Natural killer cell (primary cell): ENCODE data around the gene COL25A1. TPM values are rescaled to one million over a fixed set of nuclear protein-coding genes. Genes with fewer than 3 reads are reported as not detected.

Source experiments
- ATAC-seq, 3 donors: fragments of 150-1000 bp in 2 of 3; fragments of 200-7000 bp in 1 of 3; cut with Tn5 transposase; 1 replicate in 1 of 3; 2 replicates in 2 of 3; pipeline ENCODE4 v1.10.0; 2021; ENCODE audit warnings: mild to moderate bottlenecking in 2 of 3, moderate library complexity in 2 of 3
- DNase-seq, 2 donors: peaks; one replicate each; pipeline versions ENCODE4 v3.0.0 to v3.0.0-alpha.2; 2013 to 2021; ENCODE audit warnings: mixed read lengths in 1 of 2
- H3K27ac ChIP-seq: one replicate; pipeline ENCODE4 v1.5.1; 2013; ENCODE audit warnings: mild to moderate bottlenecking, low read length
- H3K27me3 ChIP-seq: one replicate; pipeline ENCODE4 v1.6.1; 2013; ENCODE audit warnings: low read length; ENCODE audit not compliant: control insufficient read depth, insufficient read depth
- H3K36me3 ChIP-seq: one replicate; pipeline ENCODE4 v1.6.1; 2013; ENCODE audit warnings: low read length; ENCODE audit not compliant: control insufficient read depth, insufficient read depth
- H3K4me1 ChIP-seq: one replicate; pipeline ENCODE4 v1.6.1; 2013; ENCODE audit warnings: low read length; ENCODE audit not compliant: control insufficient read depth, insufficient read depth
- H3K4me3 ChIP-seq: one replicate; pipeline ENCODE4 v1.5.1; 2013; ENCODE audit warnings: low read length
- H3K9me3 ChIP-seq: one replicate; pipeline ENCODE4 v1.6.1; 2013; ENCODE audit warnings: low read length; ENCODE audit not compliant: control insufficient read depth, insufficient read depth
- H3K27ac Mint-ChIP-seq, 2 donors: one replicate each; pipeline ENCODE4 v1.8.0; 2022; ENCODE audit warnings: mild to moderate bottlenecking in 2 of 2, mixed read lengths in 2 of 2, moderate library complexity in 1 of 2
- H3K27me3 Mint-ChIP-seq, 2 donors: one replicate each; pipeline ENCODE4 v1.8.0; 2022; ENCODE audit warnings: low read depth in 2 of 2, mixed read lengths in 2 of 2
- H3K36me3 Mint-ChIP-seq: one replicate; pipeline ENCODE4 v1.8.0; 2022; ENCODE audit warnings: mixed read lengths
- H3K4me1 Mint-ChIP-seq, 2 donors: one replicate each; pipeline ENCODE4 v1.8.0; 2022; ENCODE audit warnings: mixed read lengths in 2 of 2
- H3K4me3 Mint-ChIP-seq: one replicate; pipeline ENCODE4 v1.8.0; 2022; ENCODE audit warnings: mild to moderate bottlenecking, moderate library complexity, mixed read lengths
- H3K9me3 Mint-ChIP-seq, 2 donors: one replicate each; pipeline ENCODE4 v1.8.0; 2022; ENCODE audit warnings: mixed read lengths in 2 of 2
- WGBS: methylation state at CpG from one replicate; pipeline ENCODE4 v1.1.7; 2013; ENCODE audit warnings: missing lambda C conversion rate; ENCODE audit not compliant: insufficient coverage; 5-methylcytosine and 5-hydroxymethylcytosine counted together
- intact Hi-C: fragments of 100-400 bp; cut with micrococcal nuclease; formaldehyde crosslinking; loops from one replicate; pipeline ENCODE4 v1.14.2; 2022
- total RNA-seq, 4 donors: library from RNA; stranded (reverse); fragments of 120-200 nt in 1 of 4; gene quantifications; one replicate each; pipeline versions ENCODE4 v1.2.3 to v1.2.4, GENCODE V29; 2013 to 2022
- TF ChIP-seq, protein P1 (sequence below): fragments of 200-600 bp; IDR thresholded peaks from one replicate; pipeline ENCODE4 v1.8.0; 2022; ENCODE audit warnings: antibody characterized with exemption

Gene COL25A1
- total RNA-seq, 3 donors from 2014 or later (not counting 1 experiment from before 2014, with no cell fraction given), result 0.08 TPM; not detected in 2

DNA sequence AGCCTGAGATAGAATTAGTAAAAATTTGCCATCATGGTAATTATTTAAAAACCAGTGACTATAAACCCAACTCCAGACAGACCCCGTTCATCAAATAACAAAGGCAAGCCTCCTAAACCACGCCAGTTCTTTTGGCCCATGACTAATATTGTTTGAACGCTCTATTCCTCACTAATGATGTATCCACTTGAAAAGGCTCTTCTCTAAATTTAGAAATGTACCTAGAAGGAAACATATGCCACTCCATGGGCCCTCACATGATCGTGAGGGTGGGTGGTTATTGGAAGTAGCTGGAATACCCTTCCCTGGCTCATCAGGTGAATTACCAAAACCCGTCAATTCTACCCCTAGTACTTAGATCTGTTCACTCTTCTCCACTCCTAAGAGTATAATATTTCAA, 249.2 kb downstream of the COL25A1 start:
- Mint-ChIP-seq H3K27ac (no peak overlapping the region), H3K4me1 (no peaks in the 10 kb centered on the region), H3K36me3 (no peaks in the 10 kb centered on the region), H3K27me3 (peaks cover 0 to 11% of the 10 kb centered on the region in 2 donors), H3K9me3 (peaks cover 0 to 2% of the 10 kb centered on the region in 2 donors), H3K4me3 (no peak overlapping the region)
- intact Hi-C loops, result no loop called here
- DNase-seq (no peak), ATAC-seq (no peak)
- no peak overlapping the region for H3K27ac ChIP-seq
- no peaks in the 10 kb centered on the region for H3K9me3 ChIP-seq
- WGBS, result 68% methylated on average over 3 of the region's 5 CpGs
- H3K27me3 ChIP-seq, result no peaks in the 10 kb centered on the region
- H3K4me3 ChIP-seq, result no peak overlapping the region
- no peaks in the 10 kb centered on the region for H3K4me1 ChIP-seq
- TF ChIP-seq, protein P1, sequence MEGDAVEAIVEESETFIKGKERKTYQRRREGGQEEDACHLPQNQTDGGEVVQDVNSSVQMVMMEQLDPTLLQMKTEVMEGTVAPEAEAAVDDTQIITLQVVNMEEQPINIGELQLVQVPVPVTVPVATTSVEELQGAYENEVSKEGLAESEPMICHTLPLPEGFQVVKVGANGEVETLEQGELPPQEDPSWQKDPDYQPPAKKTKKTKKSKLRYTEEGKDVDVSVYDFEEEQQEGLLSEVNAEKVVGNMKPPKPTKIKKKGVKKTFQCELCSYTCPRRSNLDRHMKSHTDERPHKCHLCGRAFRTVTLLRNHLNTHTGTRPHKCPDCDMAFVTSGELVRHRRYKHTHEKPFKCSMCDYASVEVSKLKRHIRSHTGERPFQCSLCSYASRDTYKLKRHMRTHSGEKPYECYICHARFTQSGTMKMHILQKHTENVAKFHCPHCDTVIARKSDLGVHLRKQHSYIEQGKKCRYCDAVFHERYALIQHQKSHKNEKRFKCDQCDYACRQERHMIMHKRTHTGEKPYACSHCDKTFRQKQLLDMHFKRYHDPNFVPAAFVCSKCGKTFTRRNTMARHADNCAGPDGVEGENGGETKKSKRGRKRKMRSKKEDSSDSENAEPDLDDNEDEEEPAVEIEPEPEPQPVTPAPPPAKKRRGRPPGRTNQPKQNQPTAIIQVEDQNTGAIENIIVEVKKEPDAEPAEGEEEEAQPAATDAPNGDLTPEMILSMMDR, result no peak
- no peaks in the 10 kb centered on the region for H3K36me3 ChIP-seq

DNA sequence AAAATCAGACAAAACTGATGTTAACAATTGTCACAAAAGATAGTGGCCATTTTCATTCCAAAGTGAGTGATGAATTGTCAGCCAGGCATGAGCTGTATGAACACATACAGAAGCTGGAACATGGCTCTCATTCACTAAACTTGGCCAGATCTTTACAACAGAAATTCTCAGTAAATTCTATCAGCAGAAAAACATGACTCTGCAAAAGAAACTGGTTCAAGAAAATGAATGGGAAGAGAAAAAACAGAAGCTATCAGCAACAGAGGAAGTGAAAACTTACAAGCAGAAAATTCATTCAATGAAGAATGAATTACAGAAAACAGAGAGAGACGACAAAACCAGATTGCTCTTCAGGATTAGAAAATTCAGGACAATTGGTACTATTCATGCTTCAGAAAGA, 249.6 kb downstream of the COL25A1 start:
- Mint-ChIP-seq H3K9me3 (peaks cover 2% of the 10 kb centered on the region in 2 donors), H3K27me3 (peaks cover 0 to 11% of the 10 kb centered on the region in 2 donors), H3K27ac (no peak overlapping the region), H3K4me1 (no peaks in the 10 kb centered on the region), H3K4me3 (no peak overlapping the region), H3K36me3 (no peaks in the 10 kb centered on the region)
- no peaks in the 10 kb centered on the region for H3K4me1 ChIP-seq
- TF ChIP-seq, protein P1, result no peak
- no peaks in the 10 kb centered on the region for H3K9me3 ChIP-seq
- H3K27me3 ChIP-seq, result no peaks in the 10 kb centered on the region
- no peak for ATAC-seq
- H3K27ac ChIP-seq, result no peak overlapping the region
- 31% methylated on average over 1 of the region's 1 CpG for WGBS
- intact Hi-C loops, result no loop called here
- no peak for DNase-seq
- H3K4me3 ChIP-seq, result no peak overlapping the region
- no peaks in the 10 kb centered on the region for H3K36me3 ChIP-seq

DNA sequence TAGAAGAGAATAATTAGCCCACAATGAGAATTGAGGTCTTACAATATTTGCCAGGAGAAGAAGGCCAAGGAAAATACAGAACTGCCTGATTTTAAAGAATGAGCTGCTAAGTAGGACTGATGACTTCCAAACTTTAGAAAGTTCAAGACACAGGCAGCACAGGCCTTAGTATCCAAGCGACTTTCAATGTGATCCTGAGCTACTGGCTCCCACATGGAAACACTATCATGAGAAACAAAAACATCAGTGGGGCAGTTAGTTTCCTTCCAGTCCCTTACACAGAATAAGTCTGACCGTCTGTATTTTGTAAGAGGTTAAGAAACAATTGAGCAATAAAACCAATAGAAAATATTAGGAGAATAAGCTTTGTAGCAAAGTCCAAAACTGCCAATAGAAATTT, 251.4 kb downstream of the COL25A1 start:
- Mint-ChIP-seq H3K27me3 (peaks cover 0 to 11% of the 10 kb centered on the region in 2 donors), H3K9me3 (peaks cover 2 to 3% of the 10 kb centered on the region in 2 donors), H3K27ac (no peak overlapping the region), H3K4me3 (no peak overlapping the region), H3K4me1 (no peaks in the 10 kb centered on the region), H3K36me3 (no peaks in the 10 kb centered on the region)
- WGBS, result 73% methylated on average over 1 of the region's 2 CpGs
- H3K4me3 ChIP-seq, result no peak overlapping the region
- intact Hi-C loops, result no loop called here
- TF ChIP-seq, protein P1, result no peak
- H3K27me3 ChIP-seq, result no peaks in the 10 kb centered on the region
- H3K4me1 ChIP-seq, result no peaks in the 10 kb centered on the region
- no peaks in the 10 kb centered on the region for H3K36me3 ChIP-seq
- no peaks in the 10 kb centered on the region for H3K9me3 ChIP-seq
- no peak for ATAC-seq
- DNase-seq, result no peak
- no peak overlapping the region for H3K27ac ChIP-seq

DNA sequence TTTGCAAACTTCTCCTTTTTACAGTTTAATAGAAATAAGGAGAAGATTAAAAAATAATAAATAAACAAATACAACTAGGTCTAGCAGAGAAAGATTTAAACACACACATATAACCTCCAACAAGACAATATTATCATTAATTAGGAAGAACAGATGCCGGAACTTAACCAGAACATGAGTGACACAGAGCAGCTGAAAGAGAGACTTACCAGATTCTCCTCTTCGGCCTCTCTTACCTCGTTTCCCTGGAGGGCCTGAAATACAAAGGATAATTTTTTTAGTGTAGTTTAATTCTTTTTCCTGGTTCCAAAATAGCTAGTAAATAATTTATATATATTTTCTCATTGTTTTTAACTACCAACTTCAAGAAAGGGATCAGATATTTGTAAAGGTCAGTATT, 252.5 kb downstream of the COL25A1 start:
- no peak overlapping the region for H3K27ac ChIP-seq

More for the DNA sequence above, 252.5 kb downstream of the COL25A1 start:
- H3K9me3 ChIP-seq, result no peaks in the 10 kb centered on the region
- peaks cover 0 to 11% of the 10 kb centered on the region in 2 donors for H3K27me3 Mint-ChIP-seq
- H3K4me3 Mint-ChIP-seq, result no peak overlapping the region
- H3K4me1 ChIP-seq, result no peaks in the 10 kb centered on the region
- no peak overlapping the region for H3K27ac Mint-ChIP-seq
- no peak for DNase-seq
- H3K36me3 Mint-ChIP-seq, result no peaks in the 10 kb centered on the region
- peaks cover 2 to 3% of the 10 kb centered on the region in 2 donors for H3K9me3 Mint-ChIP-seq
- H3K36me3 ChIP-seq, result no peaks in the 10 kb centered on the region
- no peak overlapping the region for H3K4me3 ChIP-seq
- intact Hi-C loops, result no loop called here
- ATAC-seq, result no peak
- 100% methylated on average over 2 of the region's 3 CpGs for WGBS
- H3K4me1 Mint-ChIP-seq, result no peaks in the 10 kb centered on the region
- H3K27me3 ChIP-seq, result no peaks in the 10 kb centered on the region
- TF ChIP-seq, protein P1, result no peak
